ENCODE measurements around the gene AKT2.

- TF ChIP-seq POLR2AphosphoS5 (IDR thresholded peaks at IDR 0.05; ENCODE audit: low read depth, low read length) (no peak), EZH2 (IDR thresholded peaks at IDR 0.05) (no peak), CTCF (IDR thresholded peaks at IDR 0.05 in 2 of 3, conservative IDR thresholded peaks at IDR 0.05 in 1 of 3; ENCODE audit: borderline replicate concordance in 1 of 3, insufficient read depth in 1 of 3, low read depth in 2 of 3, low read length in 2 of 3) (no peak), POLR2A (IDR thresholded peaks at IDR 0.05; ENCODE audit: borderline replicate concordance, extremely low read depth, insufficient read depth, insufficient read length) (no peak), ZBTB33 (IDR thresholded peaks at IDR 0.05; ENCODE audit: extremely low read depth, insufficient replicate concordance, low read length) (no peak), MAX (IDR thresholded peaks at IDR 0.05) (no peak)
Observed at GRCh38 chr19:40214936-40215335, 70.2 kb downstream of the AKT2 start.
